GM19351 (cell line): ENCODE data around the gene COX4I2.

Source experiments
- ATAC-seq: cut with Tn5 transposase; IDR thresholded peaks from one replicate; pipeline ENCODE4 v1.9.1; 2021; ENCODE audit warnings: mild to moderate bottlenecking, moderate library complexity; ENCODE audit not compliant: unreplicated experiment

Gene COX4I2

DNA sequence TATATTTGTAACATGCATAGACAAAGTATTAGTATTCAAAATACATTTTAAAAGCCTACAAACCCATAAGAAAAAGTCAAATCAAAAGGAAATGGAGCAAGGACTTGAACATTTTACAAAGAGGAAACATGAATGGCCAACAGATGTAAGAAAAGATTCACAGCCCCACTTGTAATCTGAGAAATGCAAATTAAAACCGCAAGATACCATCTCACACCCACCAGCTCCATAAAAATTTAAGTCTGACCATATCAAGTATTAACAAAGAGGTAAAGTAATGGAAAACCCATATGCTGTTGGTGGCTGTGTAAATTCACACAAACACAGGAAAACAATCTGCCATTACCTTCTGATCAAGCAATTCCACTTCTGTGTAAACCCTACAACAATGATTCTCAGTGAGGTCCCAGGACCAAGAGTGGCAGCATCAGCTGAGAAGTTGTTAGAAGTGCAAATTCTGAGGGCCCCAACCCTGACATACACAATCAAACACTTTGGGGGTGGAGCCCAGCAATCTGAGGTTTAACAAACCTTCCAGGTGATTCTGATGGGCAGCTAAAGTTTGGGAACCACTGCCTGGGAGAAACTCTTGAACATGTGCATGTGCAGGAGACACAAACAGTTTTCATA lies 54.0 kb downstream of the COX4I2 start:
- ATAC-seq, result peak; percentile 83

DNA sequence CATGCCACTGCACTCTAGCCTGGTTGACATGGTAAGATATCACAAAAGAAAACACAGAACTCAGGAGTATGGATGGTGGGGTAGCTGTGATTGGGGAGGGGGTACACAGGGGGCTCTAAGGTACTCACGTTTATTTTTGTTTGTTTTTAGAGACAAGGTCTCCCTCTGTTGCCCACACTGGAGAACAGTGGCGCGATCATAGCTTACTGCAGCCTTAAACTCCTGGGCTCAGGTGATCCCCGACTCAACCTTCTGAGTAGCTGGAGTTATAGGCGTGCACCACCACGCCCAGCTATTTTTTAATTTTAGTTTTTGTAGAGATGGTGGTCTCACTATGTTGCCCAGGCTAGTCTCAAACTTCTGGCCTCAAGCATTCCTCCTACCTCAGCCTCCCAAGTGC lies 55.7 kb downstream of the COX4I2 start:
- ATAC-seq, result no peak

DNA sequence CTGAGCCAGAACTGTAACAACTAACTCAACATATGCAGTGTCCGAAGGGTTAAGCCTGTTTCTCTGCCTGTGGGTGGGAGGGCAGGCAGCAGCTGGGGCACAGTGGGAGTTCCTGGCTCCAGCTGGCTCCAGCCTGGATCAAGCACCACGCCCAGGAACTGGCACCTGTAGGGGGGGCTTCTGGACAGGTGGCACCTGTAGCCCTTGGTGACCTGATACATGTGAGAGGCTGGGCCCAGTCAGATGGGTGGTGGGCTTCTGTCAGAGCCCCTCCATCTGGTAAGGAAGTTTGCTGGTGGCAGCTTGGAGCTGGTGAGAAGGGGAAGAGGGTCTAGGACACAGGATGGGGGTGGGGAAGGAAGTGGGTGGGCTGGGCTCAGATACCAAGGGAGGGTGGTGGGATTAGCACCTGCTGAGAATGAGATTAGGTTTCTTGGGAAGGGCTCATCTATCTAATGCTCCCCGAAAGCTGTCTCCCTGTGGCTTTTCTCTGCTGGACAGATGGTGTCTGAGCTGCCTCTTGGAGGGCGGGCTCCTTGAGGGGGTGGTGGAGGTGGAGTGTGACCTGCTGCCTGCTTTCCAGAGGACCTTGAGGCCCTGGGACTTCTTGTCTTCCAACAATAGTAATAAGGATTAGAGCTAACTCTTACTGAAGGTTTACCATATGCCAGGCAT lies 56.4 kb downstream of the COX4I2 start:
- ATAC-seq, result no peak
